GM23248 (cell line): Measurements from ENCODE around the gene SMIM36. TPM values are rescaled to one million over a fixed set of nuclear protein-coding genes. Genes with fewer than 3 reads are reported as not detected.
A peak's percentile ranks its signal among the peaks of the same experiment; 100 is the strongest.

Experiments
- DNase-seq: peaks from one replicate; pipeline ENCODE4 v3.0.0-alpha.2; 2015
- H2AFZ ChIP-seq: fragments of 200-600 bp; sonication (generic); 2 replicates; pipeline ENCODE4 v1.6.1; 2016; ENCODE audit warnings: antibody characterized with exemption
- H3F3A ChIP-seq: fragments of 200-600 bp; sonication (generic); 2 replicates; pipeline ENCODE4 v1.6.1; 2016; ENCODE audit warnings: mild to moderate bottlenecking, antibody characterized with exemption, mixed run types; ENCODE audit not compliant: insufficient read depth
- H3K27ac ChIP-seq: fragments of 200-600 bp; sonication (generic); 2 replicates; pipeline ENCODE4 v1.5.1; 2016; ENCODE audit warnings: mild to moderate bottlenecking
- H3K27me3 ChIP-seq: fragments of 200-600 bp; sonication (generic); replicated peaks from 2 replicates; pipeline ENCODE4 v1.6.1; 2016; ENCODE audit warnings: mild to moderate bottlenecking; ENCODE audit not compliant: insufficient read depth
- H3K36me3 ChIP-seq: fragments of 200-600 bp; sonication (generic); 2 replicates; pipeline ENCODE4 v1.6.1; 2016; ENCODE audit warnings: low read depth, mild to moderate bottlenecking
- H3K4me1 ChIP-seq: fragments of 200-600 bp; sonication (generic); 2 replicates; pipeline ENCODE4 v1.6.1; 2016; ENCODE audit warnings: mild to moderate bottlenecking; ENCODE audit not compliant: insufficient read depth
- H3K4me2 ChIP-seq: fragments of 200-600 bp; sonication (generic); one replicate; pipeline ENCODE4 v1.6.1; 2016; ENCODE audit warnings: mild to moderate bottlenecking; ENCODE audit not compliant: unreplicated experiment
- H3K4me3 ChIP-seq: fragments of 200-600 bp; sonication (generic); 2 replicates; pipeline ENCODE4 v1.5.1; 2016; ENCODE audit warnings: mild to moderate bottlenecking
- H3K79me2 ChIP-seq: fragments of 200-600 bp; sonication (generic); 2 replicates; pipeline ENCODE4 v1.6.1; 2016; ENCODE audit warnings: mild to moderate bottlenecking; ENCODE audit not compliant: insufficient read depth
- H3K9ac ChIP-seq: fragments of 200-600 bp; sonication (generic); 2 replicates; pipeline ENCODE4 v1.6.1; 2016; ENCODE audit warnings: mild to moderate bottlenecking
- H3K9me2 ChIP-seq: fragments of 200-600 bp; sonication (generic); 2 replicates; pipeline ENCODE4 v1.6.1; 2016; ENCODE audit warnings: mixed run types, mild to moderate bottlenecking, moderate library complexity; ENCODE audit not compliant: insufficient read depth
- H3K9me3 ChIP-seq: fragments of 200-600 bp; sonication (generic); one replicate; pipeline ENCODE4 v1.6.1; 2017; ENCODE audit warnings: low read depth
- H4K20me1 ChIP-seq: fragments of 200-600 bp; sonication (generic); 2 replicates; pipeline ENCODE4 v1.6.0; 2016; ENCODE audit not compliant: insufficient read depth
- EZH2 ChIP-seq: fragments of 200-600 bp; sonication (generic); IDR thresholded peaks from 2 replicates; pipeline ENCODE4 v1.6.1; 2018; ENCODE audit warnings: antibody characterized with exemption, mild to moderate bottlenecking; ENCODE audit not compliant: insufficient read depth, poor library complexity, severe bottlenecking
- EZH2phosphoT487 ChIP-seq: fragments of 200-600 bp; sonication (generic); IDR thresholded peaks from 2 replicates; pipeline ENCODE4 v1.6.1; 2018; ENCODE audit warnings: antibody characterized with exemption, moderate library complexity, mild to moderate bottlenecking, low read depth; ENCODE audit not compliant: insufficient read depth
- WGBS, 2 experiments: methylation state at CpG; one replicate each; pipeline ENCODE4 v1.1.6; 2015 to 2017; ENCODE audit warnings: low lambda C conversion rate in 2 of 2, low coverage in 1 of 2; ENCODE audit errors: missing lambda C conversion rate in 2 of 2; 5-methylcytosine and 5-hydroxymethylcytosine counted together
- in situ Hi-C: fragments of 300-500 bp; cut with MboI; formaldehyde crosslinking; loops from 2 replicates; pipeline ENCODE4 v1.15.0; 2020
- polyA plus RNA-seq: library from polyadenylated mRNA; unstranded; fragments of >200 nt; fragmentation: Nextera tagmentation; extraction: Ambion mirVana; gene quantifications from 2 replicates; pipeline ENCODE4 v1.2.1, GENCODE V29; 2016
- total RNA-seq: library from RNA; depleted of rRNA; stranded (reverse); fragments of >200 nt; shearing (Covaris generic); gene quantifications from 2 replicates; pipeline ENCODE4 v1.2.3, GENCODE V29; 2014; rRNA removed

The SMIM36 gene
- total RNA-seq (not detected in 2 replicates), polyA plus RNA-seq (not detected in 2 replicates)

DNA sequence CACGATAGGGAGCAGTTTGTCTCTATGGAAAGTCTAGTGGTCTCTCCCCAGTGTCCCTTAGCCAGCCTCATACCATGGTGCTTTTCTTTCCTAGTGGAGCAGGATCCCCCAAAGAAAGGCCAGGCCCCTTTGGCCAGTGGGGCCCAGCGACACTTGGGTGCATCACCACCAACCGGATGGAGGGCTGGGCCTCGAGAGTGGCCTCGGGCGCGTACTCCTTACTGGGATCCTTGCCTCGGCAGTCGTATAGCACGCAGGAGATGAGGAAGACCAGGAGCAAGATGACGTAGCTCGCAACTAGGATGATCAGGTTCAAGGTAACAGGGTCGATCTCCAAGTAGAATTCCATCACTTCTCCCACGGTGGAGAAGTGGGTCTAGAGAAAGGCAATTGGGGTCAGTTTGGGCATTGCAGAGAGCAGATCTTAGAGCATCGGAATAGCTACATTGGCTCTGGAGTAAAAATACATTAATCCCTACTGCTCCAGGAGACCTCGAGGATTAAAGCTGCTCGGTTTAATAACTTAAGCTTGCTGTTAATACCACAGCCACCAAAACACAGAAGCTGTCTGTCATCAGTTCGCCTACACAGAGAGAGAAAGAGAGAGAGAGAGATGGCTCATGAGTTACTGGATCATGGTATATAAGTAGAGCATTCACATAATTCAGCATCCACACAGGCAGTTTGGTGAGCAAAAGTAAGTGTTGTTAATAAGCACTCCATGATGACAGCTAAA lies at the start of gene SMIM36:
TSS of gene SMIM36 (minus strand) at position 467 of the 736 bp plus-strand sequence.
- in situ Hi-C loops, result loop anchor here (5.0 to 25.0 kb wide), 2 partner anchors 149 to 524 kb away; no protein-coding TSS in a partner anchor
- WGBS, 2 experiments, result 90 to 93% methylated on average over 17 to 18 of the region's 18 CpGs
- H3K4me2 ChIP-seq, result no peak within 1 kb of the TSS

DNA sequence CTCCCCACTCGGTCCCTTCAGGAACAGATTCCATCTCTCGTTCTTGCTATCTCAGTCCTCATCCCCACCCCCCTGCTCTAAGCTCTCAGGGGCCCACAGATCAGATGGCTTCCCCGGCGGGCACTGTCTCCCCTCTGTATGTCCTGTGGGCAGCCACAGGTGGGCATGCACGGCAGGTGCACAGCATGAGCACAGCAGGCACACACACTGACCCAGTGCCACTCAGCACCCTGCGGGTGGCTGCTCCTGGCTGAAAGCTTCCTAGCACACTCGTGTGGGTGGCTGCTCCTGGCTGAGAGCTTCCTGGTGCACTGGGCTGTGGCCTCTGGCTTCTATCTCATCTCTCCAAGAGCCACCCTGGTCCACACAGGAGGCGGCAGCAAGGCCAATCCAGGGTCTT lies 44.5 kb upstream of the SMIM36 start:
- no peaks in the 10 kb centered on the region; the same call in 1 of the 2 replicates for H3K27me3 ChIP-seq
- H3K36me3 ChIP-seq, result no peaks in the 10 kb centered on the region
- no peaks in the 10 kb centered on the region for H3K9me3 ChIP-seq
- in situ Hi-C loops, result no loop called here
- H3K4me1 ChIP-seq, result no peaks in the 10 kb centered on the region
- H4K20me1 ChIP-seq, result no peaks in the 10 kb centered on the region
- no peak overlapping the region for H3K4me2 ChIP-seq
- H2AFZ ChIP-seq, result no peak overlapping the region
- H3K79me2 ChIP-seq, result no peaks in the 10 kb centered on the region
- no peak overlapping the region for H3K9ac ChIP-seq
- WGBS, 2 experiments, result 71 to 74% methylated on average over 8 of the region's 8 CpGs
- H3K27ac ChIP-seq, result no peak overlapping the region
- no peak for TF ChIP-seq EZH2
- no peak for TF ChIP-seq EZH2phosphoT487
- no peak overlapping the region for H3K4me3 ChIP-seq
- no peaks in the 10 kb centered on the region for H3F3A ChIP-seq
- DNase-seq, result no peak
- no peaks in the 10 kb centered on the region for H3K9me2 ChIP-seq

More for the DNA sequence above, at the start of gene SMIM36:
- Histone ChIP-seq H3F3A (no peaks in the 10 kb centered on the region), H3K27ac (no peak within 1 kb of the TSS), H3K9me3 (no peaks in the 10 kb centered on the region), H3K9me2 (no peaks in the 10 kb centered on the region), H3K4me1 (peaks cover 6% of the 10 kb centered on the region), H3K9ac (no peak within 1 kb of the TSS), H2AFZ (no peak within 1 kb of the TSS), H4K20me1 (no peaks in the 10 kb centered on the region), H3K36me3 (no peaks in the 10 kb centered on the region), H3K4me3 (no peak within 1 kb of the TSS), H3K27me3 (0 out of 2 replicates have a peak, but pooled peaks cover 5% of the 10 kb centered on the region), H3K79me2 (no peaks in the 10 kb centered on the region)
- TF ChIP-seq EZH2phosphoT487 (no peak), EZH2 (no peak)
- DNase-seq, result no peak

DNA sequence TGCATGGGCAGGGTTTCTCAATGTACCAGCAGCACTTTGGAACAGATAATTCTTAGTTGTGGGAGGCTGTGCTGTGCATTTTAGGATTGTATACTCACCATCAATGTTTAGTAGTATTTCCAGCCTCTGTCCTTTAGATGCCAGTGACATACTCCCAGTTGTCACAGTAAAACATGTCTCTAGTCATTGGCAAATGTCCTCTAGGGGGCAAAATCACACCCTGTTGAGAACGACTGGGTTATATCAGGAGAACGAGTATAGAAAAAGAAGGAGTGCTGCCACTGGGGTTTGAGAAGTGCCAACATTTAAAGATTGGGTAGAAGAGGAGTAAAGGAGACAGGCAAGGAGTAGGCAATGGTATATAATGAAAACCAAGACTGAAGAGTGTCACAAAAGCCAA lies 37.9 kb upstream of the SMIM36 start:
- Histone ChIP-seq H3K9me2 (no peaks in the 10 kb centered on the region), H3K36me3 (no peaks in the 10 kb centered on the region), H3K4me3 (no peak overlapping the region), H3K27ac (no peak overlapping the region), H3F3A (peaks cover 11% of the 10 kb centered on the region; the same call in 1 of the 2 replicates), H3K9me3 (no peaks in the 10 kb centered on the region), H3K9ac (no peak overlapping the region), H3K4me1 (peaks cover 13% of the 10 kb centered on the region), H4K20me1 (no peaks in the 10 kb centered on the region), H2AFZ (no peak overlapping the region), H3K4me2 (no peak overlapping the region), H3K27me3 (no peaks in the 10 kb centered on the region; the same call in 1 of the 2 replicates), H3K79me2 (no peaks in the 10 kb centered on the region)
- DNase-seq, result peak; percentile 10
- TF ChIP-seq EZH2phosphoT487 (no peak), EZH2 (no peak)
- WGBS, 2 experiments, result 3 to 14% methylated on average over 2 of the region's 2 CpGs
- in situ Hi-C loops, result no loop called here

DNA sequence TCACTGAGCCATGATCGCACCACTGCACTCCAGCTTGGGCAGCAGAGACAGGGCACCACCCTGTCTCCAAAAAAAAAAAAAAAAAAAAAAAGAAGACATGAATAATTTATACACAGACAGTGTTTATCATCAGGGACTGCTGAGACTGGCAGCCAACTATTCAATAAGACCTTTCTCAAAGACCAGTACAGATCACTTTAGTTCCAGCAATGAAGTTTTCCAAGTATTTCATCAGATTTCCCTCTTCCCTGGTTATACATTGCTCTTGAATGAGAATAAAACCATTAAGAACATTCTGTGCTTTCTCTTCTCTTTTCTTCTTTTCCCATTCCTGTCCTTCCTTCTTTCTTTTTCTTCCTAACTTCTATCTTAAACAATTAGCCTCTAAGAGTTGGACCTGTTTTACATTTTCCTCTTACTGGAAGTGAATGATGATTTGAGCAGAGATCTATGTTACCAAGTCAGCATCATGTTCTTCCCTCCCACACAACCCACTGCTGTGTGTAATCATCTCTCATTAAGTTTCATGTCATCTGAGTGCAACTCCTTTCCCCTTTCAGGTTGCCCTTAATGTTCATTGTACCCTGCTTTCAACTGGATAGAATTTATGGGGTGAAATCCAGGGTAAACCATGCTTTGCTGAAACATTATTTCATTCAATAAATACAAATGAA lies 35.9 kb upstream of the SMIM36 start:
- no peak overlapping the region; the same call in 1 of the 2 replicates for H3K9ac ChIP-seq
- WGBS, 2 experiments, result 30 to 54% methylated on average over 1 of the region's 1 CpG
- H4K20me1 ChIP-seq, result no peaks in the 10 kb centered on the region
- H3K4me2 ChIP-seq, result peak overlapping the region; percentile 9
- no peaks in the 10 kb centered on the region; the same call in 1 of the 2 replicates for H3K27me3 ChIP-seq
- no peaks in the 10 kb centered on the region for H3K79me2 ChIP-seq
- H3K9me3 ChIP-seq, result no peaks in the 10 kb centered on the region
- H3K27ac ChIP-seq, result peak overlapping the region; percentile 37
- H3K4me3 ChIP-seq, result no peak overlapping the region
- DNase-seq, result peak; percentile 64
- no peak for TF ChIP-seq EZH2phosphoT487
- TF ChIP-seq EZH2, result no peak
- peak overlapping the region; percentile 29; the same call in 1 of the 2 replicates for H2AFZ ChIP-seq
- no peaks in the 10 kb centered on the region for H3K36me3 ChIP-seq
- peaks cover 11% of the 10 kb centered on the region; the same call in 1 of the 2 replicates for H3F3A ChIP-seq
- H3K4me1 ChIP-seq, result peaks cover 13% of the 10 kb centered on the region
- H3K9me2 ChIP-seq, result no peaks in the 10 kb centered on the region
- in situ Hi-C loops, result no loop called here
